NT2/D1 (cell line): ENCODE data around the gene IFT20.

Source experiments
- SUZ12 ChIP-seq: IDR thresholded peaks from 2 replicates; pipeline ENCODE4 v1.6.1; 2011; ENCODE audit not compliant: insufficient read length, insufficient read depth; ENCODE audit errors: extremely low read depth
- ZNF274 ChIP-seq: IDR thresholded peaks from 2 replicates; pipeline ENCODE4 v1.6.1; 2011; ENCODE audit warnings: mild to moderate bottlenecking, low read depth, low read length

DNA sequence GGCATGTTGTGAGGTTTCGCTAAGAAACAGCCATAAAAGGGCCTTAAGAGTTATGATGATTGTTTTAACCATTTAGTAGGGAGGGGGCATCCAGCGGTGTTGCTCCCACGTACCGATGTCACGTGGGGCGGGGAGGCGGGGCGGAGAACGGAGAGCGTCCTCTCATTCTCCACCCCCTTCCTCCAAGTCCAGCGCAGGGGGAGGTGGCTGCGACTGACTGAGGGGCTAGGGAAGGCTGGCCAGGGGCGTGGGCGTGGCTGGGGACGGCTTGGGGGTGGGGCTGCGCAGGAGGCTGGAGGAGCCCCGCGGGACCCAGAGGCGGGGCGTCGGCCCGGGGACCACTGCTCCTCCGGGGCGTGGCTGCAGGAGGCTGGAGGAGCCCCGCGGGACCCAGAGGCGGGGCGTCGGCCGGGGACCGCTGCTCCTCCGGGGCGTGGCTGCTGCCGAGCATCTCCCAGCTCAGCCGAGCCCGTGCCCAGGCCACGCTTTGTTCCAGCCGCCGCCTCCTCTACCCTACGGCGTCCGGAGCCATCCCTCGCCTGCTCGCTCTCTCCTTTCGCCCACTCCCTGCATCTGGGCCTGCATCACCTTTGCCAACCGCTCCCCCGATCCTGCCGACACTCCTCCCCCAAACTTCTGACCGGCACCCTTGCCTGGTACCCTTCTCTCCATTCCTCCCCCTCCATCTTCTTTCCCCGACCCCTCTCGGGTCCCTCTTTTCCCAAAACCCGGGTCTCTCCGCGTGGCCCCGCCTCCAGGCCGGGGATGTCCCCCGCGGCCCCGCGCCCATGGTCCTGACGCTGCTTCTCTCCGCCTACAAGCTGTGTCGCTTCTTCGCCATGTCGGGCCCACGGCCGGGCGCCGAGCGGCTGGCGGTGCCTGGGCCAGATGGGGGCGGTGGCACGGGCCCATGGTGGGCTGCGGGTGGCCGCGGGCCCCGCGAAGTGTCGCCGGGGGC is 36.3 kb upstream of the IFT20 start, which contains the start of gene SARM1:
- TF ChIP-seq ZNF274 (no peak), SUZ12 (no peak)
